Stimulated activated CD8-positive, alpha-beta memory T cell treated with anti-CD3 and anti-CD28 coated beads, Interleukin-7, amount 100 ng/mL, for 1 hour (primary cell): ENCODE results near the gene PIK3R3.
"Not testable (repeated sequence)": the region's sequence is repeated elsewhere in the genome, so short reads cannot be mapped to it uniquely, and the experiment has no call there.

ENCODE experiments used
- DNase-seq, 2 donors: peaks; one replicate each; pipeline ENCODE4 v3.0.0-alpha.2; 2020; ENCODE audit warnings: low read depth in 2 of 2

The PIK3R3 gene

GRCh38 chr1:46102769-46103476 is 29.5 kb downstream of the PIK3R3 start:
- DNase-seq = no peak

GRCh38 chr1:46099215-46099614 is 33.2 kb downstream of the PIK3R3 start:
- DNase-seq = no peak

DNA sequence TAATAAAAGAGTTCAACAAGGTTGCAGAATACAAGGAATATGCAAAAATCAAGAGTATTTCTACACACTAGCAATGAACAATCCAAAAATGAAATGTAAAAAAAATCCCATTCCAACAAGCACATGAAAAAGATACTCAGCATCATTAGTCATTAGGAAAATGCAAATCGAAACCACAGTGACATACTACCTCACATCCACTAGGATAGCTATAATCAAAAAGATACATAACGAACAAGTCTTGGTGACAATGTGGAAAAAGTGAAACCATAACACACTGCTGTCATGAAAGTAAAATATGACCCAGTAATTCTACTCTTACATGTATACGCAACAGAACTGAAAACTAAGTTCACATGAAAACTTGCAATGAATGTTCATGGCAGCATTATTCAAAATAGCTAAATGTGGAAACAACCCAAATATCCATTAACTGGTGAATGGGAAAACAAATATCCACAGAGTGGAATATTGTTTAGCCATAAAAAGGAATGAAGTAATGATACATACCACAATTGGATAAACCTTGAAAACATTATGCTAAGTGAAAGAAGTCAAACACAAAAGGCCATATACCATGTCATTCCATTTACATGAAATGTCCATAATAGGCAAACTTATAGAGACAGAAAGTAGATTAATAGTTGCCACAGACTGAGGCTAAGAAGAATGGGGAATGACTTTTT is 34.3 kb downstream of the PIK3R3 start:
- no peak for DNase-seq

- no peak for DNase-seq
Observed at GRCh38 chr1:46097149-46097472, 35.3 kb downstream of the PIK3R3 start.

DNA sequence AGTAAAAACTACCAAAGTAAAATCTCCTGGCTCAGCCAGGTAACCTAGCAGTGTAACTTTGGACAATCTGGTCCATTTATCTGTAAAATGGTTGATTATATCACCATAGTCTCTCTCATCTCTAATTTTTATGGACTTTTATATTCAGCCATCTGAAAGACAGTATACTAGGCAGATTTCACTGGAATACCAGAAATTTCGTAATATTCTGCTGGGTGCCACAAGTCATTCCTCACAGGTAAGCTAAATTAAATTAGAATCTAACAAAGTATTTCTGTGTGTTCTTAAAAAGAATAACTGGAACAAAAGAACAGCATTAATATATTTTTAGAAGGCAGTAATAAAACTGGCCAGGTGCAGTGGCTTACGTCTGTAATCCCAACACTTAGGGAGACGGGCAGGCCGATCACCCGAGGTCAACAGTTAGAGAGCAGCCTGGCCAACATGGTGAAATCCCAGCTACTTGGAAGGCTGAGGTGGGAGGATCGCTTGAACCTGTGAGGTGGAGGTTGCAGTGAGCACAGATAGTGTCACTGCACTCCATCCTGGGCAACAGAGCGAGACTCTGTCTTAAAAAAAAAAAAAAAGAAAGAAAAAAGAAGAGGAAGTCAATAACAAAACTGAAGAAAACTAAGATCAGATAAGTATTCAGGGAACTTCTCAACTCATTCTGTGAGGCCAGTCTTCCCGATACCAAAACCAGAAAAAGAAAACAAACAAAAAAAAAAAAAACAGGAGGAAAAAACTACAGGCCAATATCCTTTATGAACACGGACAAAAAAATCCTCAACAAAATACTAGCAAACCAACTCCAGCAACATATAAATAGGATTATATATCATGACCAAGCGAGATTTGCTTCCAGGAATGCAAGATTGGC is 35.9 kb downstream of the PIK3R3 start:
- DNase-seq = no peak

- not testable (repeated sequence) for DNase-seq
Observed at GRCh38 chr1:46095110-46095509, 37.3 kb downstream of the PIK3R3 start.

GRCh38 chr1:46094471-46095005 is 37.9 kb downstream of the PIK3R3 start:
- no peak for DNase-seq

- not testable (repeated sequence) for DNase-seq
Observed at GRCh38 chr1:46093832-46094231, 38.6 kb downstream of the PIK3R3 start.

GRCh38 chr1:46087891-46088290 is 44.5 kb downstream of the PIK3R3 start:
- no peak for DNase-seq

DNA sequence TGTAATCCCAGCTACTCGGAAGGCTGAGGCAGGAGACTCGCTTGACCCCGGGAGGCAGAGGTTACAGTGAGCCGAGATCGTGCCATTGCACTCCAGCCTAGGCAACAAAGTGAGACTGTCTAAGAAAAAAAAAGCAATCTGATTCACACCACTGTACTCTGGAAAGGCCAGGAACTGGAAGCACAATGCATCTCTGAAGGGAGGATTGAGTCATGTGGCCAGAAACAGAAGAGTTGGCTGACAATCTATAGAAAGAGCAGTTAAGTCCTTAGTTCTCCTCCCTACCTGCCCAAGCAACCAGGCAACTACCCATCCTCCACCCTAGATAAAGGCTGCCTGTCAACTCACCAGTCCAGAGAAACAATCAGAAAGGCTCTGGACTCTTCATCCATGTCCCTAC is 45.9 kb downstream of the PIK3R3 start:
- DNase-seq = no peak

DNA sequence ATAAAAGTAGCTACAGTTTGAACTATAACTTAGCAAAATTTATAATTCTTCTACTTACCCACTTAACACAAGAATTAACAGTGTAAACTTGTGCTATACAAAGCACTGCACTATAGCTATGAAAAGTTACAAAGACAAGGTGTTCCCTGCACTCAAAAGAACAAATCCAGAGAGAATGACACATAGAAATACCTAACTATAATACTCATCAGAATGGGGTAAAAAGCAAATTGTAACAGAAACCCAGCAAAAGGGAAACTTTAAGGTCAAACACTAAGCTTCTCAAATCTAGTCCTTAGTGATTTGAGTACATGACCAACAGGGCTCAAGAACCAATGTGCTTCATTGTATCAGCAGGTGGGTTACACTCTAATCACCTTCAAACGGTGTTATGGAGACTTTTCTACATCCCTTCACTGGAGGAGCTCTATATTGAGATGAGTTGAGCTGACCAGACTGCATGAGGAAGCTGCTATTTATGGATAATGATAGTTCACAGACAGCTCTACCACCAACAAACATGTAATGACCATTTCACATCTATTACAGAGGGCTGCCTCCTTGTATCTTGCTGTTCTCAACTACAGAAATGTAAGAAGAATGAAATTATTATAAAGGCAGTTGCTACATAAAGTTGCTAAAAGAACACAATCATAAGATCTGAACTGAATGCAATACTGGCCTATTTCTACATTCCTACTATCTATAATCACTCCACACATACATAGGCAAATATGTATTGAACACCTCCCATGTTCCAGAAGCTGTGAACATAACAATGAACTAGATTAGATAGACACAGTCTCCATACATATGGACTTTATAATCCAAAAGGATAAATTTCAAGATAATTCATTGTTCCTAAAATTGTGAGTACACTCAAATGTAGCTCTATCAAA is 47.6 kb downstream of the PIK3R3 start:
- DNase-seq = no peak

DNA sequence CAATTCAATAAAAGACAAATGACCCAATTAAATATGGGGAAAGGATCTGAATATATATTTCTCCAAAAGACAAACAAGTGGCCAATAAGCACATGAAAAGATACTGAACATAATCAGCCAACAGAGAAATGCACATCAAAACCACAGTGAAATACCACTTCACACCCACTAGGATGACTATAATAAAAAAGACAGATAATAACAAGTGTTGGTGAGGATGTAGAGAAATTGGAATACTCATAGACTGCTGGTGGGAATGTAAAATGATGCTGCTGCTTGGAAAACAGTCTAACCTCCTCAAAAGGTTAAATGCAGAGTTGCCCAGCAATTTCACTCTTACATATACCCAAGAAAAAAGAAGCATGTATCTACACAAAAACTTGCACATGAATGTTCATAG is 48.9 kb downstream of the PIK3R3 start:
- no peak for DNase-seq

GRCh38 chr1:46081619-46082018 is 50.8 kb downstream of the PIK3R3 start:
- no peak for DNase-seq

DNA sequence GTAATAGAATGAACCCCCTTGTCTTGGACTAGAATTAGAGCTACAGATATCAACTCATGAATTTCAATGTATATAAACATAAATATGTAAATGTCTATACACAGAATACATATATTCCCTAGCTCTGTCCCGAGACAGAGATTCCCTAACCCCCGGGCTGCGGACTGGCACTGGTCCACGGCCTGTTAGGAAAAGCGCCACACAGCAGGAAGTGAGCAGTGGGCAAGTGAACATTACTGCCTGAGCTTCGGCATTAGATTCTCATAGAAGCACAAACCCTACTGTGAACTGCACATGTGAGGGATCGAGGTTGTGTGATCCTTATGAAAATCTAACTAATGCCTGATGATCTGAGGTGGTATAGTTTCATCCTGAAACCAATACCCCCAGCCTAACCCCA is 51.2 kb downstream of the PIK3R3 start:
- no peak for DNase-seq

- DNase-seq = no peak
Observed at GRCh38 chr1:46080257-46080656, 52.2 kb downstream of the PIK3R3 start.

- DNase-seq = no peak
Observed at GRCh38 chr1:46077644-46078043, 54.8 kb downstream of the PIK3R3 start.

DNA sequence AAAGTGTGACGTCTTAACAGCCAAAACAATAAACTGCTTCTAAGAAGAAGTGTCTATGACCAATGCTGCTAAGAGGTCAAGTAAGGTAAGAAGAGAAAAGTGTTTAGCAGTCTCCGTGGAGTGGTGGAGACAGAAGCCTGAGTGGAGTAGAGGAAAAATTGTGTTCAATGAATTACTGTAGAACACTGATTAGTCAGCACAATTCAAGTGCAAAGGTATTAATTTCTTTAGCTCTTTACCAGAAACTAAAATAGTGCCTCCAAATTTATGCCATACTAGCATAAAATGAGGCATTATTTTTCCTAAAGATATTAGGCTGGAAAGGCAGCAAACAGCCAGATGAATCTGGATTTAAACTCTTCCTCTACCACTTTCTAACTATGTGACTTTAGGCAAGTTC is 56.1 kb downstream of the PIK3R3 start:
- no peak for DNase-seq

DNA sequence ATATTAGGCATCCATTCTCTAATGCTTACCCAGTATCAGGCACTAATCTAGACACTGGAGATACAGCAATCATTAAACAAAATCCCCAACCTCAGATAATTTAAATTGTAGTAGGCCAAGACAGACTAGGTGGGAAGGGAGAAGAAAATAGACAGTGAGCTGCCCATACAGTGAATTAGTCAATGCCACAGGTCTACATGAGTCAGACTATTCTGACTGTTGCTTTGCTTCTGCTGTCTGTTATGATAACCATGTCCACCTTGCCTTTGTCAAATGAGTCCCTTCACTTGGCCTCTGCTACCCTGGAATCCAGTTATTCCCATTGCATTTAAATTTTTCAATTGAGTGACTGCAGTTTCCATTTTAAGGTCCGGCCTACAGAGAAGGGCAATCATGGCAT is 59.5 kb downstream of the PIK3R3 start:
- DNase-seq = no peak

DNA sequence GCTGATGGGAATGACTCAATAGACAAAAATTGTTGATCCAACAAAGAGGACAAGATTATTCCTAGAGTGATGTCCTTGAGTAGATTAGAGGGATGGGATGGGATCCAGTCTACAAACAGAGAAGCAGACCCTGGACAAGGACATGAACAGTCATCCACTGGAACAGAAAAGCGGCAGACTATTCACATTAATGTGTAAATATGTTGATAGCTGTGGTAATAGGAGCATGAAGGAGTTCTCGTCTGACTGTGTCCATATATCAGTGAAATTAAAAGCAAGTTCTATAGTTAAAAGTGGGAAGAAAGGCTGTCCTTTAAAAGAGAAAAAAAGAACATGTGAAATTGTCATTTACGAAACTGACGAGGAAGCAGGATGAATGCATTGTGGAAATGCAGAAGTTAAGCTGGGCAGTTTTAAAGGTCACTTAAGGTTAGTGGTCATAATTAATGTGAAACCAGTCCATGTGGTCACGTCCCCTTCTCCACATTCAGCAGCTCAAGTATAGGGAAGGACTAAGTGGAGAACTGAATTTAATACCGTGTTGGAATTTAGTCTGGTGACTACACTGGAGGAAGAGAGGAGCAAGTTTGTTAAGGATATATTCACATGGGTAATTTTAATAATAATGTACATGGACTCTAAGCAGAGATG is 62.1 kb downstream of the PIK3R3 start:
- no peak for DNase-seq

DNA sequence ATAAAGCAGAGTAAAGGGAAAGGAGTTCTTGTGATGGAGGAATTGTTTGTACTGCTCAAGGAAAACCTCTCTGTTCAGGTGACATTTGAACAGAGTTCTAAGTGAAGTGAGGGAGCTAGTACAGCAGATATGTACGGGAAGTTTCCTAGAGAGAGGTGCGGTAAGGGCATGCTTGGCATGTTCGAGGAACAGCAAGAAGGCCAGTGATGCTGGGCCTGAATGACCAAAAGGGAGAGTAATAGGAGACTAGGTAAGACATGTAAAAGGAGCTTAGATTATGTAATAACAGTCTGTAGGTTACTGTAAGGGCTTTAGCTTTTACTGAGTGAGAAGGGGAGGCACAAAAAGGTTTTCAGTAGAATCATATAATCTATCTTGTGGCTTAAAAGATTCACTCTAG is 63.9 kb downstream of the PIK3R3 start:
- no peak for DNase-seq

DNA sequence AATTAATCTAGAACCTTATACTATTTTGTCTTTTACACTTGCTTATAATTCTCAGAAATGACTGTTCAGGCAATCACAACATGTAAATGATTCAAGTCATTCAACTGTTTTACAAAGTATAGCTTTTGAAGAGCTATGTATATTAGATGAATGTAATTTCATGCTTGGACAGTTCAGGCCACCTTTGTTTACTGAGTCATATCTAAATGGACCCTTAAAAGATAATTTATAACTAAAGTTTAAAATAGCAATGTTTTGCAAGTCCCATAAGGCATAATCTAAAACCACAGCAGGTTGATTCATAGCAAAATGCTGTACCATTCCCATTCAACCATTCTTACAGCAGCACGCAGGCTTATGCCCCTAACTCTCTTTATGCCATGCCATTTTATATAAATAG is 64.8 kb downstream of the PIK3R3 start:
- DNase-seq = no peak
